ENCODE results near the gene ADAT3.

ADAT3 gene

GRCh38 chr19:1906985-1907562, 1.9 kb downstream of the ADAT3 start:
- Histone ChIP-seq H3K4me3 (ENCODE audit: low read depth, low read length) (no peak overlapping the region), H3K36me3 (ENCODE audit: control insufficient read depth in 2 of 2, insufficient read depth in 1 of 2, low read length in 2 of 2) (peaks cover 0 to 25% of the 10 kb centered on the region in 2 experiments; a peak in 2 of 3 replicates), H3K27ac (ENCODE audit: extremely low read depth, low read depth, low read length) (0 out of 2 replicates have a peak overlapping the region, but pooled peaks have one; percentile 3), H3K4me1 (ENCODE audit: control insufficient read depth, insufficient read depth, low read length) (peaks cover 12% of the 10 kb centered on the region), H3K9me3 (ENCODE audit: control insufficient read depth, insufficient read depth, low read depth, low read length) (no peaks in the 10 kb centered on the region)
- POLR2A ChIA-PET: interaction anchor here (1.0 to 1.1 kb wide), 2 partner anchors 10 to 314 kb away, joined by 3 to 4 read pairs; no protein-coding TSS in a partner anchor
- TF ChIP-seq EGR2 (tag by site-specific recombination; IDR thresholded peaks at IDR 0.05; ENCODE audit: low read depth): no peak
- peak; percentile 91 for TF ChIP-seq ZNF341 (tag by site-specific recombination; IDR thresholded peaks at IDR 0.05; ENCODE audit: low read depth)
- peak; percentile 92 for TF ChIP-seq PRDM10 (tag by site-specific recombination; IDR thresholded peaks at IDR 0.05)
- 0 out of 2 replicates have a peak, but pooled peaks have one; percentile 3 for TF ChIP-seq ZNF18 (tag by site-specific recombination; IDR thresholded peaks at IDR 0.05)
- CTCF ChIA-PET: no interaction called here

GRCh38 chr19:1907563-1908363, 2.6 kb downstream of the ADAT3 start:
- POLR2A ChIA-PET: interaction anchor here (0.5 to 1.0 kb wide), 2 partner anchors 10 to 103 kb away, joined by 3 to 8 read pairs; no protein-coding TSS in a partner anchor
- TF ChIP-seq ZNF692 (tag by site-specific recombination; IDR thresholded peaks at IDR 0.05) (peak; percentile 50; the same call in 1 of the 2 replicates), ZNF624 (tag by site-specific recombination; IDR thresholded peaks at IDR 0.05) (no peak), ZNF792 (tag by site-specific recombination; IDR thresholded peaks at IDR 0.05) (no peak), HIC1 (tag by site-specific recombination; IDR thresholded peaks at IDR 0.05) (0 out of 2 replicates have a peak, but pooled peaks have one; percentile 16), ZNF248 (tag by site-specific recombination; IDR thresholded peaks at IDR 0.05) (no peak), ZNF48 (tag by site-specific recombination; IDR thresholded peaks at IDR 0.05) (no peak), ZNF600 (tag by site-specific recombination; IDR thresholded peaks at IDR 0.05) (peak; percentile 61; the same call in 1 of the 2 replicates), ZFP69B (tag by site-specific recombination; IDR thresholded peaks at IDR 0.05) (peak; percentile 41; the same call in 1 of the 2 replicates), ZNF670 (tag by site-specific recombination; IDR thresholded peaks at IDR 0.05; ENCODE audit: low read depth) (no peak), ZNF324 (tag by site-specific recombination; IDR thresholded peaks at IDR 0.05) (no peak), ZBTB44 (tag by site-specific recombination; IDR thresholded peaks at IDR 0.05) (no peak), ZSCAN5A (tag by site-specific recombination; IDR thresholded peaks at IDR 0.05) (no peak), ZNF707 (tag by site-specific recombination; IDR thresholded peaks at IDR 0.05) (no peak), ZFP3 (tag by site-specific recombination; IDR thresholded peaks at IDR 0.05; ENCODE audit: low read depth) (no peak), ZNF223 (tag by site-specific recombination; IDR thresholded peaks at IDR 0.05) (no peak), ZNF76 (tag by site-specific recombination; IDR thresholded peaks at IDR 0.05; ENCODE audit: borderline replicate concordance, low read depth) (no peak)

More at GRCh38 chr19:1907563-1908363, 2.6 kb downstream of the ADAT3 start:
- peaks cover 12% of the 10 kb centered on the region for H3K4me1 ChIP-seq (ENCODE audit: control insufficient read depth, insufficient read depth, low read length)
- H3K4me3 ChIP-seq (ENCODE audit: low read depth, low read length): no peak overlapping the region
- H3K9me3 ChIP-seq (ENCODE audit: control insufficient read depth, insufficient read depth, low read depth, low read length): no peaks in the 10 kb centered on the region
- peak overlapping the region; percentile 3; the same call in 1 of the 2 replicates for H3K27ac ChIP-seq (ENCODE audit: extremely low read depth, low read depth, low read length)
- H3K36me3 ChIP-seq (ENCODE audit: control insufficient read depth in 2 of 2, insufficient read depth in 1 of 2, low read length in 2 of 2): peaks cover 0 to 32% of the 10 kb centered on the region in 2 experiments; a peak in 2 of 3 replicates
- CTCF ChIA-PET: no interaction called here
